GM23248 (cell line): ENCODE measurements around the gene STUM.

Source experiments
- EZH2 ChIP-seq: fragments of 200-600 bp; sonication (generic); IDR thresholded peaks from 2 replicates; pipeline ENCODE4 v1.6.1; 2018; ENCODE audit warnings: antibody characterized with exemption, mild to moderate bottlenecking; ENCODE audit not compliant: insufficient read depth, poor library complexity, severe bottlenecking
- EZH2phosphoT487 ChIP-seq: fragments of 200-600 bp; sonication (generic); IDR thresholded peaks from 2 replicates; pipeline ENCODE4 v1.6.1; 2018; ENCODE audit warnings: antibody characterized with exemption, moderate library complexity, mild to moderate bottlenecking, low read depth; ENCODE audit not compliant: insufficient read depth

GRCh38 chr1:226575739-226576378 is 27.3 kb downstream of the STUM start:
- TF ChIP-seq EZH2 (no peak), EZH2phosphoT487 (no peak)
